ENCODE measurements around the gene CDH5. TPM values are rescaled to one million over a fixed set of nuclear protein-coding genes. Genes with fewer than 3 reads are reported as not detected.

Gene CDH5
- total RNA-seq, 1 experiment from 2014 or later: not detected

- DNase-seq (ENCODE audit: extremely low read depth, low read depth): no peak
Observed at GRCh38 chr16:66372898-66373155, 6.3 kb downstream of the CDH5 start.

- DNase-seq (ENCODE audit: extremely low read depth, low read depth): no peak
Observed at GRCh38 chr16:66373667-66374066, 7.2 kb downstream of the CDH5 start.

- no peak for DNase-seq (ENCODE audit: extremely low read depth, low read depth)
Observed at GRCh38 chr16:66374176-66374575, 7.7 kb downstream of the CDH5 start.

GRCh38 chr16:66375451-66375850 lies 9.0 kb downstream of the CDH5 start:
- no peak for DNase-seq (ENCODE audit: extremely low read depth, low read depth)

GRCh38 chr16:66376114-66376513 lies 9.6 kb downstream of the CDH5 start:
- DNase-seq (ENCODE audit: extremely low read depth, low read depth): no peak

DNA sequence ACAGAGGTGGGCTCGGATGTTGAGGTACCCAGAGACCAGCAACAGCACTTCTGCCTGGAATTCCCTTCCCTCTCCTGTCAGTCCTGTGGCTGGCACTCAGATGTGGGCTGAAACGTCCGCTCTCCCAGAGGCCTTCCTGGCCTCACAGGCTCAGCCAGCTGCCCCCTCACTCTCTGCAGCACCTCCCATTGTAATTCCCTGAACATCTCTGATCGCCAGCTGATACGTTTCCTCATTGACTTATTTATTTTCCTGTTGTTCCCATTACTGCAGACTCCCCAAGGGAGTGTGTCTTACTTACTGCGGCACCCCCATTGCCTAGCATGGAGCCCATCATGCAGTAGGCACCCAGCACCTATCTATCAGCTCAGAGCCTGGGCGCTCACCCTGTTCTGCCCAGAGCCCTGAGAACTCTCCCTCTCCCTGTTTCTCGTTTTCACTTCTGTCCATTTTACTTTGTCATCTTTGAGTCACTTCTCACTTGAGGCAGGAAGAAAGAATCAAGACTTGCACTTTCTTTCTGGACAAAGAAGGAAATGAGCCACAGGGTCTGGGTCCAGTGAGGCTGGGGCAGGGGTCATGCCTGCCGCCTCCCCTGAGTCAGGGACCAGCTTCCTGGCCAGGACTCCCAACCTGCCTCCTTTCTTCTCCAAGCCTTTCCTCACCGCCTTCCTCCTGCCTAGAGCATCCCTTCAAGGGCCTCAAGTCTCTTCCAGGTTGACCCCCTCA lies 10.2 kb downstream of the CDH5 start:
- DNase-seq (ENCODE audit: extremely low read depth, low read depth): no peak

DNA sequence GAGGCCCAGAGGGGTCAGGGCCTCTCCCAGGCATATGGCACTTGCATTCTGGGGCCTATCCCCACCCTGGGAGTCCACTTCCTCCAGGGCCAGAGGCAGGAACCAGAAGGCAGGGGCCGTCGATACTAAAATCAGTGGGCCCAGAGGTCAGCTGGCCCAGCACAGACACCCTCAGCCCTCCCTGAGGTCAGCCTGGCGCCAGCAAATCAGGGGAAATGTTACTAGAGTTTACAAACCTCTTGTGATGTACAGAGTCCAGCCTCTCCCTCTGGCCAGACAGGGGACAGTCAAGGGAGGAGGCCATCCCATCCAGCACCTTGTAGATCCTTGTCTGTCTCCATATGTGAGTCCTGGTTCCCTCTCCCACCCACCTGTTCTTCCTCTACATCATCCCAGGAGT lies 10.8 kb downstream of the CDH5 start:
- no peak for DNase-seq (ENCODE audit: extremely low read depth, low read depth)

DNA sequence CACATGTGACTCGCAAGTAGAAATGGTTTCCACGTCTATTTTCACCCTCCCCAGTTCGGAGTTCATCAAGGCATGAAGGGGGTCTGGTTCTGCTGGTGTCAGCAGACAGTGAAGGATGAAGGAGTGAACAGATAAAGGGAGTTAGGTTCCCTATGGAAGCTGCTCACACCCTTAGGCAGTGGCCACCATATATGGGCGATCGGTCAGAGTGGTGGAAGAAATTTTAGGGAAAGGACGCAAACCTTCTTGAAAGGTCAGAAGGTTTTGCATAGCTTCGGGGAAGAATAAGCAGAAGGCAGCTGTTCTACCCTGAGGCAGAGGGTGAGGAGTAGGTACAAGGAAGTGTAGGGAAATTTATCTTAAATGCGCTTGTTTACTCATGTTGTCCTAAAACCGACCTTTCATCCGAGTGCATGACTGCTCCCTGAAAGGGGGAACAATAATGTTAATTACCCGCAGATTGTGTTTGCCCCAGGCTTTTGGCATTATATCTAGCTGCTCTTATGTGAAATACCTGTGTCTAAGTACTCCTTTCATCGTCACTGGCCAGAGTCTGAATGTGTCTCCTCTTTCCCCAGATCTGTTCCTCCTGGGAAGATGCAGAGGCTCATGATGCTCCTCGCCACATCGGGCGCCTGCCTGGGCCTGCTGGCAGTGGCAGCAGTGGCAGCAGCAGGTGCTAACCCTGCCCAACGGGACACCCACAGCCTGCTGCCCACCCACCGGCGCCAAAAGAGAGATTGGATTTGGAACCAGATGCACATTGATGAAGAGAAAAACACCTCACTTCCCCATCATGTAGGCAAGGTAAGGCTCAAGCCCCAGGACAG lies 12.5 kb downstream of the CDH5 start:
- no peak for DNase-seq (ENCODE audit: extremely low read depth, low read depth)

- no peak for DNase-seq (ENCODE audit: extremely low read depth, low read depth)
Observed at GRCh38 chr16:66379571-66379941, 13.1 kb downstream of the CDH5 start.

- DNase-seq (ENCODE audit: extremely low read depth, low read depth): no peak
Observed at GRCh38 chr16:66380421-66380820, 13.9 kb downstream of the CDH5 start.

GRCh38 chr16:66381585-66382170 lies 15.2 kb downstream of the CDH5 start:
- DNase-seq (ENCODE audit: extremely low read depth, low read depth): no peak

GRCh38 chr16:66382171-66382965 lies 15.9 kb downstream of the CDH5 start:
- no peak for DNase-seq (ENCODE audit: extremely low read depth, low read depth)

DNA sequence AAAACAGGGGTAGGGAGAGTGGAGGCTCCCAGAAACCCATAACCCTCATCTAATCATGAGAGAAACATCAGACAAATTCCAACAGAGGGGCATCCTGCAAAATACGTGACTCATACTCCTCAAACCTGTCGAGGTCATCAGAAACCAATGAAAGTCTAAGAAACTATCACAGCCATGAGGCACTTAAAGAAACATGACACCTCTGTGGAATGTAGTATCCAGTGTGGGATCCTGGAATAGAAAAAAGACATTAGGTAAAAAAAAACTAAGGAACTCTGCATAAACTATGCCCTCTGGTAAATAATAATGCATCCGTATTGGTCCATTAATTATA lies 16.4 kb downstream of the CDH5 start:
- peak; percentile 18 for DNase-seq (ENCODE audit: extremely low read depth, low read depth)

DNA sequence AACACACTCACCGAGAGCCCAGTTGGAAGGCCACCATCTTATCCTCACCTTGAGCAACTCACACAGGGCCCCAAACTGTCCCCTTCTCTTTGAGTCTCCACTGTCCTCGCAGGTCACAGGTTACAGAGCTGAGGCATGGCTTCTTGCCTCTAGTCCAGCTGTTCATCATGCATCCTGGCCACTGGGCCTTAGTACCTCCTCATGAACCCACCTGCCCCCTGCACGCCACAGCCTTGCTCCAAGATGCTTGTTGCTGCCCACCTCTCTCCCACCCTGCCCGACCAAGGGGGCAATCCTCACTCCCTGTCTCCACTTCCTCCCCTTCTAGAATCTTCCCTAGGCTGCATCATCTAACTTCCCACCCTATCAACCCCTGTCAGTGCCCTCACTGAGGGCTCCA lies 17.1 kb downstream of the CDH5 start:
- no peak for DNase-seq (ENCODE audit: extremely low read depth, low read depth)

DNA sequence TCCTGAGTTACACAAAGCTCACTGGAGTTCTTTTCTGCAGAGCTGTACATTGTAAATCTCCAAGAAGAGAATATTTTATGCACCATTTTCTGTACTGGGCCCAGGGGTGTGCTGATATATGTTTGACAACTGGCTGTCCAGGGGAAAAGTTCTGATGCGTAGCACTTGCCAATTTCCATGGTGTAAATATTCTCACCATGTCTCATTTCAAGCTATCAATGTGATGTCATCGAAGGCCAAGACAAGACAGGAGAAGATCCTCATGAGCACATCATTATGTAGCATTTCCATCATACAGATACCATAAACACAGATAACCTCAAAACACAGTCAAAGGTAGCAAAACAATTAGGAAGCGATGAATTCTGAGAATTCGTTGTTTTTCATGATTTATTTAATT lies 18.9 kb downstream of the CDH5 start:
- no peak for DNase-seq (ENCODE audit: extremely low read depth, low read depth)

DNA sequence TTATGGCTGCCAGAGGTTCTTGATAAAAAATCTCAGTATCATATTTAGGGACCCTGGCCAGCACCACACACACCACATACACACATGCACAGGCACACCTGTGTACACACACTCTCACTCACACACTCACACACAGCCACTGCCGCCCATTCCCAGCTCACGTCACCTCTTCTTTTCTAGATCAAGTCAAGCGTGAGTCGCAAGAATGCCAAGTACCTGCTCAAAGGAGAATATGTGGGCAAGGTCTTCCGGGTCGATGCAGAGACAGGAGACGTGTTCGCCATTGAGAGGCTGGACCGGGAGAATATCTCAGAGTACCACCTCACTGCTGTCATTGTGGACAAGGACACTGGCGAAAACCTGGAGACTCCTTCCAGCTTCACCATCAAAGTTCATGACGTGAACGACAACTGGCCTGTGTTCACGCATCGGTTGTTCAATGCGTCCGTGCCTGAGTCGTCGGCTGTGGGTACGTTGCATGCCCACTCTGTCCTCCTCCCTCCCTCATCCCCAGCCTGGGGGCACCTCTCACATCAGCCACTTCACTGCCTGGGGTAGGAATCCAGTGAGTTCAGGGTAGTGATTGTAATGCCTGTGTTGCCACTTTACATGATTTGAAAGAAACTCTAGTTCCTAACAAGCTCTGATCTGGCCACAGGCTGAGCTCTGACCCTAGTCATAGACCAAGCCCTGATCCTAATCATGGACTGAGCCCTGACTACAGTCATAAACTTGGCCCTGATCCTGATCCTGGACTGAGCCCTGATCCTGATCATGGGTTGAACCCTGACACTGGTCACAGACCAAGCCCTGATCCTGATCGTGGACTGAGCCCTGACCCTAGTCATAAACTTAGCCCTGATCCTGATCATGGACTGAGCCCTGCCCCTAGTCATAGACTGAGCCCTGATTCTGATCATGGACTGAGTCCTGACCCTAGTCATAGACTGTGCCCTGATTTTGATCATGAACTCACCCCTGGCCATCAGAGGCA lies 20.4 kb downstream of the CDH5 start:
- no peak for DNase-seq (ENCODE audit: extremely low read depth, low read depth)

GRCh38 chr16:66387817-66388332 lies 21.4 kb downstream of the CDH5 start:
- no peak for DNase-seq (ENCODE audit: extremely low read depth, low read depth)

DNA sequence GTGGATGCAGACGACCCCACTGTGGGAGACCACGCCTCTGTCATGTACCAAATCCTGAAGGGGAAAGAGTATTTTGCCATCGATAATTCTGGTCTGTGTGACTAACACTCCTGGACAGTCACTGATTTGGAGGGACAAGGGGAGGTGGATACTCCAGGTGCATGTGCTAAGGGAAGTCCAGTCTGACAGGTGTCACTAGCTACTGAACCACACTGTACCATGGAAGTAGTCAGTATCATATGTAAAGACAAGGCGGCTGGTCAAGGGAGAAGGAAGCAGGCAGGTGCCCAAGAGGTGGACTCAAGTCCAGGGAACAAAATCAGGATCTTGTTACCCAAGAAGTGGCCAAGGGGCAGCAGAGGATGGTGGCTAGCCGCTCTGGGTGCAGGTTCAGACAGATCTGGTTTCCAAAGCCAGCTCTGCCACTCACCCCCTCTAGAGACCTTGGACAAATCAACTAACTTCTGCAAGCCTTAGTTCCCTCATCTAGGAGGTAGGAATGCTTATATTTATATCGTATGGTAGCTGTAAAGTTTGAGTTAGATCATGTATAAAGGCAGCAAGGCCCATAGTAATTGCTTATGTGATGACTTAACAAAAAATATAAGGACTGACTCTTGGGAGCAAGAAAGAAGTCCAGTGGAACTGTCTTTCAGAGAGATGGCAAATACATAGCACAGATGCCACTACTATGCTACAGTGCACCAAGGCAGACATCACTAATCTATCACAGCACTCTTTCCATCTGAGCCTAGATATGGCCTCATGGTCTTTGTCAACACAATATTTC lies 22.1 kb downstream of the CDH5 start:
- DNase-seq (ENCODE audit: extremely low read depth, low read depth): no peak
